ENCODE measurements around the gene ATP6V0A1. TPM values are rescaled to one million over a fixed set of nuclear protein-coding genes. Genes with fewer than 3 reads are reported as not detected.
A peak's percentile ranks its signal among the peaks of the same experiment; 100 is the strongest.

The ATP6V0A1 gene
- total RNA-seq, 2 donors from 2014 or later = 78.0 to 80.3 TPM

GRCh38 chr17:42518046-42518754 is 59.5 kb downstream of the ATP6V0A1 start:
- TF ChIP-seq CTCF (IDR thresholded peaks at IDR 0.05) (no peak), POLR2A (IDR thresholded peaks at IDR 0.05) (peak; percentile 36), POLR2AphosphoS5 (IDR thresholded peaks at IDR 0.05) (peak; percentile 89)
- intact Hi-C loops (cut with DNase I) = loop anchor here (2.0 to 5.0 kb wide), 3 partner anchors 95 to 206 kb away; partner anchors contain the start of gene CAVIN1
- 17% methylated on average over 9 of the region's 9 CpGs for WGBS
- Histone ChIP-seq H3K36me3 (no peaks in the 10 kb centered on the region), H3K27me3 (replicated peaks; ENCODE audit: insufficient read depth) (no peaks in the 10 kb centered on the region), H3K4me1 (replicated peaks) (peaks cover 8% of the 10 kb centered on the region), H3K4me3 (no peak overlapping the region), H3K9me3 (no peaks in the 10 kb centered on the region), H3K27ac (peak overlapping the region; percentile 87 to 93)
- peak; percentile 71 for DNase-seq (ENCODE audit: low spot score)

GRCh38 chr17:42518755-42519545 is 60.3 kb downstream of the ATP6V0A1 start:
- Histone ChIP-seq H3K27me3 (replicated peaks; ENCODE audit: insufficient read depth) (no peaks in the 10 kb centered on the region), H3K9me3 (no peaks in the 10 kb centered on the region), H3K4me3 (no peak overlapping the region), H3K27ac (peak overlapping the region; percentile 87 to 93), H3K4me1 (replicated peaks) (peaks cover 8% of the 10 kb centered on the region), H3K36me3 (no peaks in the 10 kb centered on the region)
- WGBS = 29% methylated on average over 6 of the region's 6 CpGs
- TF ChIP-seq POLR2AphosphoS5 (IDR thresholded peaks at IDR 0.05) = no peak
- no peak for TF ChIP-seq POLR2A (IDR thresholded peaks at IDR 0.05)
- no peak for TF ChIP-seq CTCF (IDR thresholded peaks at IDR 0.05)
- no peak for DNase-seq (ENCODE audit: low spot score)
- intact Hi-C loops (cut with DNase I) = loop anchor here (2.0 to 5.0 kb wide), 3 partner anchors 96 to 207 kb away; partner anchors contain the start of gene CAVIN1

DNA sequence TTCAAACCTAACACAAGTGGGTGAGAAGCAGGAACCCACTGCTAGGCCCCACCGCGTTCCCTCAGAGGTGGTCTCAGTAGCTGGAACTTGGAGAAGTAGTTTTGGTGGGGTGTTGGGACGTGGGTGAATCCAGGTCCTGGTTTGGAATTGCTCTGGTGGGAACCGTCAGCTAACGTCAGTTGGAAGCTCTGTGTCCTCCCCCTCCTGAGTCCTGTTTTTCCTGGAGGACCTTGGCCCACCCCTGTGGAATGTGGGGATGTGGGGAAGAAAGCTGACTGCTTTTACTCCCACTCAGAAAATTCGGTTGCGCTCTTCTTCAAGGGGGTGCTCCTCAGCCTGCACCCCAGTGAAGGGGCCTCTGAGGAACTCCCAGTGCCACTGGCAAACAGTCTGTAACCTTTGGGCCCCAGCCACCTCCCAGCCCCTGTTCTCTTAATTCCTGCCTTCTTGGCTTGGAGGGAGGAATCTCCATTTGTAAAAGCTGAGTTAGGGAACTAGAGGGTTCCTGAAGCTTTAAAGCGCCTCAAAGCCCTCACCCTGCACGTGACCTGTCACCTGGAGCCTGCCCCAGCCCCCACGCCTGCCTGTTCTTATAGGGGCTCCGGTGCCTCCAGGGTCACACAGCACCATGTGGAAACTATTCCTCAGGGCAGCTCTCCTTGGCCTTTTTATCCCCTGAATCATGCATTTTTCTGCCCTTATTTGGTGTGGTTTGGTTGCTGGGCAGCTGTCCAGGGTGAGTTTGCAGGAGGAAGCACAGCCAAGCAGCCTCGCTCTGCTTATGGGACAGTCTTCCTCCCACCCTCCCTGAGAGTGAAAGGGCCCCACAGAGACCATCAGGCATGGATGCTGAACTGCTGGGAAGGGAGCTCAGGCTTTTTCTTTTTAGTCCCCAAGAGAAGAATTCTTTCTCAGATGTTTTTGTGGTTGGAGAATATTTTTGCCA is 61.1 kb downstream of the ATP6V0A1 start:
- intact Hi-C loops (cut with DNase I) = loop anchor here (2.0 to 5.0 kb wide), 4 partner anchors 61 to 208 kb away; partner anchors contain the start of genes ATP6V0A1 and CAVIN1
- WGBS = 28% methylated on average over 12 of the region's 12 CpGs

More for the DNA sequence above, 61.1 kb downstream of the ATP6V0A1 start:
- peak; percentile 81 for DNase-seq (ENCODE audit: low spot score)
- no peaks in the 10 kb centered on the region for H3K27me3 ChIP-seq (replicated peaks; ENCODE audit: insufficient read depth)
- H3K4me3 ChIP-seq = no peak overlapping the region
- H3K36me3 ChIP-seq = no peaks in the 10 kb centered on the region
- H3K4me1 ChIP-seq (replicated peaks) = peaks cover 8% of the 10 kb centered on the region
- peak overlapping the region; percentile 87 to 93 for H3K27ac ChIP-seq
- H3K9me3 ChIP-seq = no peaks in the 10 kb centered on the region
- TF ChIP-seq POLR2A (IDR thresholded peaks at IDR 0.05) = no peak
- peak; percentile 84 for TF ChIP-seq POLR2AphosphoS5 (IDR thresholded peaks at IDR 0.05)
- peak in 1 of 4 experiments; percentile 5 for TF ChIP-seq CTCF (IDR thresholded peaks at IDR 0.05)
